ENCODE data around the gene MAP3K13. TPM values are rescaled to one million over a fixed set of nuclear protein-coding genes. Genes with fewer than 3 reads are reported as not detected.

The MAP3K13 gene
- polyA plus RNA-seq, 1 donor (not counting 4 experiments of a cell fraction or from before 2014, with no cell fraction given), result 23.0 TPM

- no peak overlapping the region for H3K27ac ChIP-seq (ENCODE audit: control insufficient read depth, insufficient read depth, low read length)
- no peaks in the 10 kb centered on the region for H3K9me3 ChIP-seq (ENCODE audit: control insufficient read depth, low read depth, low read length)
- no peak for DNase-seq (ENCODE audit: low read depth, low spot score)
- peaks cover 0 to 2% of the 10 kb centered on the region in 2 experiments for H3K36me3 ChIP-seq (ENCODE audit: control insufficient read depth in 2 of 2, extremely low read depth in 1 of 2, insufficient read depth in 2 of 2, low read length in 2 of 2)
- no peak for FAIRE-seq
- no peak for TF ChIP-seq EZH2 (IDR thresholded peaks at IDR 0.05; ENCODE audit: low read length)
- TF ChIP-seq CTCF (optimal IDR thresholded peaks at IDR 0.05 in 1 of 3, IDR thresholded peaks at IDR 0.05 in 1 of 3, conservative IDR thresholded peaks at IDR 0.05 in 1 of 3; ENCODE audit: extremely low read depth in 1 of 3, insufficient read depth in 2 of 3, low read length in 3 of 3), result no peak
- no peaks in the 10 kb centered on the region for H3K27me3 ChIP-seq (ENCODE audit: control insufficient read depth, extremely low read depth, insufficient read depth, low read length)
- no peak overlapping the region for H3K4me2 ChIP-seq (ENCODE audit: control insufficient read depth, extremely low read depth, insufficient read depth, low read depth, low read length)
- H3K9ac ChIP-seq (ENCODE audit: control insufficient read depth, extremely low read depth, insufficient read depth, low read length), result no peak overlapping the region
- H3K79me2 ChIP-seq (ENCODE audit: control insufficient read depth, insufficient read depth, low read length), result no peaks in the 10 kb centered on the region
- no peaks in the 10 kb centered on the region for H4K20me1 ChIP-seq (ENCODE audit: control insufficient read depth, extremely low read depth, insufficient read depth, low read length)
- H3K4me3 ChIP-seq (ENCODE audit: control insufficient read depth in 2 of 3, extremely low read depth in 1 of 3, insufficient read depth in 2 of 3, low read depth in 1 of 3, low read length in 3 of 3), result no peak overlapping the region
- H3K4me1 ChIP-seq (ENCODE audit: control insufficient read depth, extremely low read depth, insufficient read depth, low read length), result no peaks in the 10 kb centered on the region
- no peaks in the 10 kb centered on the region for H3K9me1 ChIP-seq (ENCODE audit: control insufficient read depth, extremely low read depth, insufficient read depth, low read length)
- dilution Hi-C loops (cut with MboI; ENCODE audit: extremely low pct_ligation_motif_present, low sequenced_read_pairs), result no loop called here
- H2AFZ ChIP-seq (ENCODE audit: control insufficient read depth, low read length), result no peak overlapping the region
These were observed 77.0 kb downstream of the MAP3K13 start for GRCh38 chr3:185439745-185440466.

GRCh38 chr3:185442031-185442430 lies 79.1 kb downstream of the MAP3K13 start:
- Histone ChIP-seq H4K20me1 (ENCODE audit: control insufficient read depth, extremely low read depth, insufficient read depth, low read length) (no peaks in the 10 kb centered on the region), H3K4me1 (ENCODE audit: control insufficient read depth, extremely low read depth, insufficient read depth, low read length) (no peaks in the 10 kb centered on the region), H3K27ac (ENCODE audit: control insufficient read depth, insufficient read depth, low read length) (no peak overlapping the region), H3K9ac (ENCODE audit: control insufficient read depth, extremely low read depth, insufficient read depth, low read length) (no peak overlapping the region), H2AFZ (ENCODE audit: control insufficient read depth, low read length) (no peak overlapping the region), H3K27me3 (ENCODE audit: control insufficient read depth, extremely low read depth, insufficient read depth, low read length) (no peaks in the 10 kb centered on the region), H3K79me2 (ENCODE audit: control insufficient read depth, insufficient read depth, low read length) (no peaks in the 10 kb centered on the region), H3K4me2 (ENCODE audit: control insufficient read depth, extremely low read depth, insufficient read depth, low read depth, low read length) (no peak overlapping the region), H3K36me3 (ENCODE audit: control insufficient read depth in 2 of 2, extremely low read depth in 1 of 2, insufficient read depth in 2 of 2, low read length in 2 of 2) (peaks cover 0 to 2% of the 10 kb centered on the region in 2 experiments), H3K9me1 (ENCODE audit: control insufficient read depth, extremely low read depth, insufficient read depth, low read length) (no peaks in the 10 kb centered on the region), H3K4me3 (ENCODE audit: control insufficient read depth in 2 of 3, extremely low read depth in 1 of 3, insufficient read depth in 2 of 3, low read depth in 1 of 3, low read length in 3 of 3) (no peak overlapping the region), H3K9me3 (ENCODE audit: control insufficient read depth, low read depth, low read length) (no peaks in the 10 kb centered on the region)
- FAIRE-seq (no peak), DNase-seq (ENCODE audit: low read depth, low spot score) (no peak)
- TF ChIP-seq CTCF (optimal IDR thresholded peaks at IDR 0.05 in 1 of 3, IDR thresholded peaks at IDR 0.05 in 1 of 3, conservative IDR thresholded peaks at IDR 0.05 in 1 of 3; ENCODE audit: extremely low read depth in 1 of 3, insufficient read depth in 2 of 3, low read length in 3 of 3) (no peak), EZH2 (IDR thresholded peaks at IDR 0.05; ENCODE audit: low read length) (no peak)
- dilution Hi-C loops (cut with MboI; ENCODE audit: extremely low pct_ligation_motif_present, low sequenced_read_pairs), result no loop called here
